Measurements from ENCODE around the gene BAX.

Gene BAX

DNA sequence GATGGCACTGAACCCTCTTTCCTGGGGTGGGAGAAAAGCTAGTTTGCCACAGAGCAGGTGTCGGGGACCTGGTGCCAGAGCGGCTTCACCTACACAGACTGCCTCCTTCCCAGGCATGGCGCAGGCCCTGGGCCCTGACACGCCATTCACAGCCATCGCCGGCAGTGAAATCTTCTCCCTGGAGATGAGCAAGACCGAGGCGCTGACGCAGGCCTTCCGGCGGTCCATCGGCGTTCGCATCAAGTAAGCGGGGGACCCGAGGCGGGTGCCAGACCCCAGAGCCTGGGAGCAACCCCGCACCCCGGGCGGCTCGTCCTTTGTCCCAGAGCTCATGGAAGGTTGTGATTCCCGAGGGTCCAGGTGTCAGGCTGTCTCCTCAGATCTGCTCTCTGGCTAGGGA is 52.2 kb downstream of the BAX start:
- H3K27me3 Mint-ChIP-seq (ENCODE audit: low read depth, poor library complexity) = peaks cover 3% of the 10 kb centered on the region
- H3K9me3 Mint-ChIP-seq = no peaks in the 10 kb centered on the region

DNA sequence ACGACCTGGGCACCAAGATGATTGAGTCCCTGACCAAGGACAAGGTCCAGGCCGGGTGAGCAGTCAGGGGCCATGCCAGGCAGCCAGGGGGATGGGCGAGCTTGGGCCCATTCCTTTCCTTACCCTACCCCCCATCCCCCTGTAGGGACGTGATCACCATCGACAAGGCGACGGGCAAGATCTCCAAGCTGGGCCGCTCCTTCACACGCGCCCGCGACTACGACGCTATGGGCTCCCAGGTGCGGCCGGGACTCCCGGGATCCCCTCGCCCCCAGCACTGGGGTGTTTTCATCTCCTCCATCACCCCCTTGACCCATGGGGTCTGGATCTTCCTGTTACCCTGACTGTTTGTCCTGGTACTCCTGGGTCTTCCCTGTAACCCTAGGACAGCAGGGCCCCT is 55.2 kb downstream of the BAX start:
- Mint-ChIP-seq H3K36me3 (ENCODE audit: low read depth) (peaks cover 49% of the 10 kb centered on the region), H3K4me1 (no peaks in the 10 kb centered on the region), H3K27ac (no peak overlapping the region), H3K9me3 (no peaks in the 10 kb centered on the region), H3K27me3 (ENCODE audit: low read depth, poor library complexity) (peaks cover 3% of the 10 kb centered on the region), H3K4me3 (no peak overlapping the region)
- no peak for DNase-seq
- TF ChIP-seq, protein P1, sequence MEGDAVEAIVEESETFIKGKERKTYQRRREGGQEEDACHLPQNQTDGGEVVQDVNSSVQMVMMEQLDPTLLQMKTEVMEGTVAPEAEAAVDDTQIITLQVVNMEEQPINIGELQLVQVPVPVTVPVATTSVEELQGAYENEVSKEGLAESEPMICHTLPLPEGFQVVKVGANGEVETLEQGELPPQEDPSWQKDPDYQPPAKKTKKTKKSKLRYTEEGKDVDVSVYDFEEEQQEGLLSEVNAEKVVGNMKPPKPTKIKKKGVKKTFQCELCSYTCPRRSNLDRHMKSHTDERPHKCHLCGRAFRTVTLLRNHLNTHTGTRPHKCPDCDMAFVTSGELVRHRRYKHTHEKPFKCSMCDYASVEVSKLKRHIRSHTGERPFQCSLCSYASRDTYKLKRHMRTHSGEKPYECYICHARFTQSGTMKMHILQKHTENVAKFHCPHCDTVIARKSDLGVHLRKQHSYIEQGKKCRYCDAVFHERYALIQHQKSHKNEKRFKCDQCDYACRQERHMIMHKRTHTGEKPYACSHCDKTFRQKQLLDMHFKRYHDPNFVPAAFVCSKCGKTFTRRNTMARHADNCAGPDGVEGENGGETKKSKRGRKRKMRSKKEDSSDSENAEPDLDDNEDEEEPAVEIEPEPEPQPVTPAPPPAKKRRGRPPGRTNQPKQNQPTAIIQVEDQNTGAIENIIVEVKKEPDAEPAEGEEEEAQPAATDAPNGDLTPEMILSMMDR (IDR thresholded peaks at IDR 0.05) = no peak

More for the DNA sequence above, 52.2 kb downstream of the BAX start:
- Mint-ChIP-seq H3K4me1 (no peaks in the 10 kb centered on the region), H3K36me3 (ENCODE audit: low read depth) (peaks cover 53% of the 10 kb centered on the region), H3K4me3 (no peak overlapping the region), H3K27ac (no peak overlapping the region)
- DNase-seq = no peak
- TF ChIP-seq, protein P1 (IDR thresholded peaks at IDR 0.05) = no peak

DNA sequence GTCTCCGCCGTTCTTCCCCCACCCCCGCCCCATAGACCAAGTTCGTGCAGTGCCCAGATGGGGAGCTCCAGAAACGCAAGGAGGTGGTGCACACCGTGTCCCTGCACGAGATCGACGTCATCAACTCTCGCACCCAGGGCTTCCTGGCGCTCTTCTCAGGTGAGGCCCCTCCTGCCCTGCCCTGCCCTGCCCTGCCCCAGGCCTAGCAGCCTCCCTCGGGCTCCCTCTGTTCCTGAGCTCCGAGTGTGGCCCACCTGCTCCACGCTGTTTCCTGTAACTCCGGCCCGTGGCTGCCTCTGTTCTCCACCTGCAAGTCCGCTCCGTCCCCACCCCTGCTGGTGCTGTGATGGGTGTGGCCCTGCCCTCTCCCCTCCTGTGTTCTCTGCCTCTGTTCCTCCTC is 55.8 kb downstream of the BAX start:
- Mint-ChIP-seq H3K9me3 (no peaks in the 10 kb centered on the region), H3K27ac (no peak overlapping the region), H3K36me3 (ENCODE audit: low read depth) (peaks cover 47% of the 10 kb centered on the region), H3K27me3 (ENCODE audit: low read depth, poor library complexity) (peaks cover 3% of the 10 kb centered on the region), H3K4me1 (no peaks in the 10 kb centered on the region), H3K4me3 (no peak overlapping the region)
- DNase-seq = no peak
- TF ChIP-seq, protein P1 (IDR thresholded peaks at IDR 0.05) = no peak

DNA sequence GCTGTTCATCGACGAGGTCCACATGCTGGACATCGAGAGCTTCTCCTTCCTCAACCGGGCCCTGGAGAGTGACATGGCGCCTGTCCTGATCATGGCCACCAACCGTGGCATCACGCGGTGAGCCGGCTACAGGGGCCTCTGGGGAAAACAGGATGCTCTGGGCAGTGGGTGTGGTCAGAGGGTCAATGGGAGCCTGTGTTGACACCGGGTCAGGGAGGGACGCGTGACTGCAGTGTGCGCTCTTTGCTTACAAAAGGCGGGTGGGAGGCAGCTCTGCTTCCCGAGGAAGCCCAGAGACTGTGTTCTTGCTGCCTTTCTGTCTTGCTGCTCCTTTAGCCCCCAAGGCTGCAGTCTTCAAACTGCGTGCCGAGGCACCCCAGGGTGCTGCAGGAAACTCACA is 56.5 kb downstream of the BAX start:
- Mint-ChIP-seq H3K4me3 (no peak overlapping the region), H3K4me1 (no peaks in the 10 kb centered on the region), H3K36me3 (ENCODE audit: low read depth) (peaks cover 47% of the 10 kb centered on the region), H3K27me3 (ENCODE audit: low read depth, poor library complexity) (peaks cover 3% of the 10 kb centered on the region), H3K27ac (no peak overlapping the region), H3K9me3 (no peaks in the 10 kb centered on the region)
- TF ChIP-seq, protein P1 (IDR thresholded peaks at IDR 0.05) = no peak
- no peak for DNase-seq

All from nephron progenitor cell (in vitro differentiated cells).